CD8-positive, alpha-beta memory T cell (primary cell): ENCODE results near the gene SS18L1. TPM values are rescaled to one million over a fixed set of nuclear protein-coding genes. Genes with fewer than 3 reads are reported as not detected.
A peak's percentile ranks its signal among the peaks of the same experiment; 100 is the strongest.

Experiments used
- CTCF ChIA-PET: fragments of 350-600 bp; sonication (Branson Sonifier 250); formaldehyde crosslinking; loops from one replicate; lab custom pipeline; 2021; ENCODE audit warnings: antibody characterized with exemption; lab: Charles Lee
- POLR2A ChIA-PET: fragments of 350-600 bp; sonication (Branson Sonifier 250); formaldehyde crosslinking; loops from one replicate; lab custom pipeline; 2021; ENCODE audit warnings: antibody characterized with exemption; lab: Charles Lee
- DNase-seq, 5 donors: peaks; one replicate each; pipeline versions ENCODE4 v3.0.0 to v3.0.0-alpha.2; 2020 to 2022; ENCODE audit warnings: mixed read lengths in 1 of 5
- H3K27ac ChIP-seq: one replicate; pipeline ENCODE4 v1.7.0; 2013; ENCODE audit warnings: low read depth, mild to moderate bottlenecking, low read length, moderate library complexity
- H3K27me3 ChIP-seq: 2 replicates; pipeline ENCODE4 v1.7.0; 2013; ENCODE audit warnings: low read length, mild to moderate bottlenecking; ENCODE audit not compliant: insufficient read depth, poor library complexity, severe bottlenecking
- H3K36me3 ChIP-seq: 2 replicates; pipeline ENCODE4 v1.7.0; 2013; ENCODE audit warnings: mild to moderate bottlenecking, low read length, moderate library complexity; ENCODE audit not compliant: insufficient read depth
- H3K4me1 ChIP-seq: 2 replicates; pipeline ENCODE4 v1.7.0; 2013; ENCODE audit warnings: mild to moderate bottlenecking, low read length, moderate library complexity; ENCODE audit not compliant: insufficient read depth
- H3K4me3 ChIP-seq: 2 replicates; pipeline ENCODE4 v1.7.0; 2013; ENCODE audit warnings: mild to moderate bottlenecking, low read length
- H3K9me3 ChIP-seq: 2 replicates; pipeline ENCODE4 v1.7.0; 2013; ENCODE audit warnings: mild to moderate bottlenecking, low read length
- H3K27ac Mint-ChIP-seq, 8 donors: one replicate each; pipeline ENCODE4 v1.8.0; 2020 to 2021; ENCODE audit warnings: mixed read lengths in 8 of 8, mild to moderate bottlenecking in 6 of 8, inconsistent platforms in 3 of 8, moderate library complexity in 3 of 8
- H3K27me3 Mint-ChIP-seq, 2 donors: one replicate each; pipeline ENCODE4 v1.8.0; 2020 to 2021; ENCODE audit warnings: mixed read lengths in 2 of 2, mild to moderate bottlenecking in 1 of 2, moderate library complexity in 1 of 2
- H3K36me3 Mint-ChIP-seq, 3 donors: one replicate each; pipeline ENCODE4 v1.8.0; 2020 to 2021; ENCODE audit warnings: mixed read lengths in 3 of 3, inconsistent platforms in 1 of 3, mild to moderate bottlenecking in 1 of 3
- H3K4me1 Mint-ChIP-seq, 3 donors: one replicate each; pipeline ENCODE4 v1.8.0; 2020 to 2021; ENCODE audit warnings: mixed read lengths in 3 of 3, inconsistent platforms in 1 of 3, mild to moderate bottlenecking in 1 of 3
- H3K4me3 Mint-ChIP-seq, 7 donors: one replicate each; pipeline ENCODE4 v1.8.0; 2020 to 2021; ENCODE audit warnings: mixed read lengths in 7 of 7, mild to moderate bottlenecking in 6 of 7, moderate library complexity in 4 of 7, inconsistent platforms in 2 of 7
- H3K9me3 Mint-ChIP-seq, 5 donors: one replicate each; pipeline ENCODE4 v1.8.0; 2020 to 2022; ENCODE audit warnings: mixed read lengths in 5 of 5, mild to moderate bottlenecking in 3 of 5, moderate library complexity in 2 of 5, inconsistent platforms in 1 of 5
- polyA plus RNA-seq: library from polyadenylated mRNA; unstranded; fragments of 300-500 nt; fragmentation: Illumina TruSeq; gene quantifications from one replicate; pipeline ENCODE4 v1.2.3, GENCODE V29; 2021
- total RNA-seq, 2 experiments: library from RNA; stranded (reverse); gene quantifications; one replicate each; pipeline ENCODE4 v1.2.3, GENCODE V29; 2021

The SS18L1 gene
- total and polyA plus RNA-seq, 3 experiments from 2014 or later, result 0.86 to 18.5 (median 16.9) TPM

DNA sequence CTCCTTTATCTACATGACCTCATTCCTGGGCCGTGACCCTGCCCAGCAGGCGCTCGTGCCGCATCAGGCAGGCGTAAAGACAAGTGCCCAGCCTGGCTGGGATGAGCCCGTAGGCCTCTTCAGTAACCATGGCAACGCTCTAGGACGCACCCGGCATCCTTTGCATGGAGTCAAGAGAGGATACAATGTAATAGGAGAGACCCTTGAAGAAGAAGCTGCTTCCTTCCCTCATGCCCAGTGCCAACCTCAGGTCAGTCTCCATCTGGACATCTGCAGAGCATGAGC is 26.3 kb upstream of the SS18L1 start:
- Histone ChIP-seq H3K4me3 (peak overlapping the region; percentile 36), H3K27ac (no peak overlapping the region), H3K4me1 (peaks cover 41% of the 10 kb centered on the region), H3K27me3 (no peaks in the 10 kb centered on the region), H3K9me3 (peaks cover 8% of the 10 kb centered on the region), H3K36me3 (no peaks in the 10 kb centered on the region)
- Mint-ChIP-seq H3K9me3 (peaks cover 0 to 37% (median 30%) of the 10 kb centered on the region in 5 donors), H3K36me3 (peaks cover 0 to 4% (median 3%) of the 10 kb centered on the region in 3 donors), H3K27me3 (peaks cover 0 to 8% of the 10 kb centered on the region in 2 donors), H3K4me1 (peaks cover 28 to 47% (median 32%) of the 10 kb centered on the region in 3 donors), H3K4me3 (peak overlapping the region; percentile 38 to 81 (median 67)), H3K27ac (peak overlapping the region; percentile 67 to 98 (median 94))
- DNase-seq, result no peak
- POLR2A ChIA-PET, result interaction anchor here (1.2 kb wide), 1 partner anchor 51 kb away, joined by 7 read pairs; no protein-coding TSS in a partner anchor
- CTCF ChIA-PET, result interaction anchor here (0.7 to 1.8 kb wide), 3 partner anchors 20 to 77 kb away, joined by 3 to 6 read pairs (median 4); no protein-coding TSS in a partner anchor

DNA sequence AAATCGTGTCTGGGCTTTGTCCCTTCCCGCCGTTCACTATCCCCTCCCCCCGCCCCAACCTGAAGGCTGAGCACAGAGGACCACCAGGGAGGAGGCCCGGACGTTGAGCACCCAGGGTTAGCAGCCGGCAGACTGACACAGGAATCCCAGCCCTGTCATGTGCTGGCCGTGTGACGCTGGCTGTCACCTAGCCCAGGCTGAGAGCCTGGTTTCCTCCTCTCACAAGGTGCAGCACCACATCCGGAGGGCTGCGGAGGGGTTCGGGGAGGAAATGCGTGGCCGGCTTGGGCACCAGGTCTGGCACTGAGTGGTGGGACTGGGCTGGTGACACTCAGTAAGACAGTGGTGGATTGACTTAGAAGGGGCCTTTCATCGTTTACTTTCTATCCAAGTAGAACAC is 25.9 kb upstream of the SS18L1 start:
- ChIA-PET CTCF (interaction anchor here (0.7 to 1.8 kb wide), 3 partner anchors 20 to 77 kb away, joined by 3 to 6 read pairs (median 4); no protein-coding TSS in a partner anchor), POLR2A (interaction anchor here (1.2 kb wide), 1 partner anchor 51 kb away, joined by 7 read pairs; no protein-coding TSS in a partner anchor)
- Mint-ChIP-seq H3K36me3 (peaks cover 0 to 4% (median 3%) of the 10 kb centered on the region in 3 donors), H3K27me3 (peaks cover 0 to 6% of the 10 kb centered on the region in 2 donors), H3K27ac (peak overlapping the region; percentile 67 to 98 (median 94)), H3K4me1 (peaks cover 28 to 47% (median 32%) of the 10 kb centered on the region in 3 donors), H3K4me3 (peak overlapping the region; percentile 38 to 81 (median 67)), H3K9me3 (peaks cover 0 to 33% (median 27%) of the 10 kb centered on the region in 5 donors)
- H3K9me3 ChIP-seq, result peaks cover 4% of the 10 kb centered on the region
- peak overlapping the region; percentile 33 for H3K27ac ChIP-seq
- H3K4me3 ChIP-seq, result peak overlapping the region; percentile 36
- peaks cover 41% of the 10 kb centered on the region for H3K4me1 ChIP-seq
- DNase-seq, result peak; percentile 82 to 93 (median 91)
- H3K27me3 ChIP-seq, result no peaks in the 10 kb centered on the region
- H3K36me3 ChIP-seq, result no peaks in the 10 kb centered on the region

DNA sequence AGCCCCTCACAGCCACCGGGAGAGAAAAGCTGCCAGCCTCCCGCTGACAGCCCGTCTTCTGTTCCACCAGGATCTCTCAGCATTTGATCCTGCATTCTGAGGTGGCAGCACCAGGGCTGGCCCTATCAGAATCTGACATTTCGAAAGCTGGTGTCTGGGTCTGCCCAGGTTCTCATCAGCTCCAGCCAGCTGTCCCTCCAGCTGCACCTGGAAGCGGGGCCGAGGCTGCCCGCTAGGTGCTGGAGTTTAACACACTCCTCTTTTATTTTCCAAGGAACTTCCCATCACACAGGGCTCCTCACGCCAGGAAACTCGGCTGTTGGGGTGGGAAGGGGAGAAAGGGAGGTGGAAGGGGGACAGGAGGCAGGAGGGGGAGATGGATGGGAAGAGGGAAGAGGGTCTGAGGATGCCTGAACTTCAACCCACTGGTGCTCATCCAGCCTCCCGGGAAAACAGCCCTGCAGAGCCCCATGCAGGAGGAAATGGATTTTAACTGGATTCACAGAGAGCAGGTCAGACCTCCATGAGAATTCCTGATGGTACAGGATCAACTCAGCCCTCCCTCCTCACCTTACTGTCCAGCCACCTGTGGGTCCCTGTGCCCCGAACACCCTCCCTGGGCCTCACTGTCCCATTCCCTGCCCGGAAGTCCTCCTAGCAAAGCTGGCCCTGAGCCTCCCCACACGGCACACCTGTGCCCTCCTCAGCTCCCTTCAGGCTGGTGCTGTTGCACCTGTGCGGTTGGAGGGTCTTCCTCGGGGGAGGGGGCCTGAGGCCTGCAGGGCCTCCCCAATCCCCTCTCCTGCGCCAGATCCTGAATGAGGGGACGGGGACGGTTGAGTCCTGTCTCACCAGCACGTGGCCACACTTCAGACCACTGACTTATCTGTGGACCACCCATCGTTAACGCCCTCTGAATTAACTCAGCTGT is 25.2 kb upstream of the SS18L1 start:
- Mint-ChIP-seq H3K36me3 (peaks cover 0 to 3% (median 0%) of the 10 kb centered on the region in 3 donors), H3K9me3 (peaks cover 0 to 28% (median 22%) of the 10 kb centered on the region in 5 donors), H3K4me3 (peak overlapping the region; percentile 38 to 81 (median 67)), H3K4me1 (peaks cover 30 to 50% (median 34%) of the 10 kb centered on the region in 3 donors), H3K27me3 (peaks cover 0 to 3% of the 10 kb centered on the region in 2 donors), H3K27ac (peak overlapping the region; percentile 67 to 98 (median 94))
- H3K27me3 ChIP-seq, result no peaks in the 10 kb centered on the region
- H3K9me3 ChIP-seq, result no peaks in the 10 kb centered on the region
- CTCF ChIA-PET, result interaction anchor here (0.7 to 1.8 kb wide), 3 partner anchors 19 to 78 kb away, joined by 3 to 6 read pairs (median 4); no protein-coding TSS in a partner anchor
- H3K36me3 ChIP-seq, result no peaks in the 10 kb centered on the region
- no peak for DNase-seq
- peaks cover 44% of the 10 kb centered on the region for H3K4me1 ChIP-seq
- POLR2A ChIA-PET, result interaction anchor here (1.2 kb wide), 2 partner anchors 52 to 64 kb away, joined by 3 to 7 read pairs; partner anchors contain the start of gene MTG2
- H3K4me3 ChIP-seq, result peak overlapping the region; percentile 15
- peak overlapping the region; percentile 33 for H3K27ac ChIP-seq

DNA sequence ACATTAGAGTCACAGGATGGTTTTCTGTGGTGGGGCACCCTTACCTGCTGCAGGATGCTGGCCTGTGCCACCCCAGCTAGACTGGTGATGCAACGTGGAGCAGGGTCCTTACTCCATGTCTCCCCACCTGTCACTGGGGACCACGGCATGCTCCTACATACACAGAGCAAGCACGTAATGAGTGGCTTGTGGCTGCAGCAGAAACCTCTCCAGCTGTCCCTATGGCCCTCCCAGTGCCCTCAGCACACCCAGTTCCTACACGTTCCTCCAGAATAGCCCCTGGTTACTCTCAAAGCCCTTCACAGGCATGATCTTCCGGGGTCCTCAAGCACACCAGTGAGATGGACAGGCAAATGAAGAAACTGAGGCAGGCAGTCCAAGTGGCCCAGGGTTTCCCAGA is 24.5 kb upstream of the SS18L1 start:
- Histone ChIP-seq H3K27ac (no peak overlapping the region), H3K9me3 (no peaks in the 10 kb centered on the region), H3K4me1 (peaks cover 52% of the 10 kb centered on the region), H3K4me3 (no peak overlapping the region), H3K36me3 (peaks cover 5% of the 10 kb centered on the region), H3K27me3 (no peaks in the 10 kb centered on the region)
- Mint-ChIP-seq H3K27ac (peak overlapping the region; percentile 56 to 97 (median 93)), H3K4me1 (peaks cover 36 to 57% (median 41%) of the 10 kb centered on the region in 3 donors), H3K36me3 (peaks cover 0 to 8% (median 0%) of the 10 kb centered on the region in 3 donors), H3K27me3 (peaks cover 0 to 3% of the 10 kb centered on the region in 2 donors), H3K9me3 (peaks cover 0 to 21% (median 18%) of the 10 kb centered on the region in 5 donors), H3K4me3 (peak overlapping the region in 5 of 7 donors; percentile 1 to 60 (median 29))
- POLR2A ChIA-PET, result interaction anchor here (0.8 to 1.2 kb wide), 2 partner anchors 52 to 64 kb away, joined by 3 to 4 read pairs; partner anchors contain the start of gene MTG2
- no peak for DNase-seq
- CTCF ChIA-PET, result no interaction called here

DNA sequence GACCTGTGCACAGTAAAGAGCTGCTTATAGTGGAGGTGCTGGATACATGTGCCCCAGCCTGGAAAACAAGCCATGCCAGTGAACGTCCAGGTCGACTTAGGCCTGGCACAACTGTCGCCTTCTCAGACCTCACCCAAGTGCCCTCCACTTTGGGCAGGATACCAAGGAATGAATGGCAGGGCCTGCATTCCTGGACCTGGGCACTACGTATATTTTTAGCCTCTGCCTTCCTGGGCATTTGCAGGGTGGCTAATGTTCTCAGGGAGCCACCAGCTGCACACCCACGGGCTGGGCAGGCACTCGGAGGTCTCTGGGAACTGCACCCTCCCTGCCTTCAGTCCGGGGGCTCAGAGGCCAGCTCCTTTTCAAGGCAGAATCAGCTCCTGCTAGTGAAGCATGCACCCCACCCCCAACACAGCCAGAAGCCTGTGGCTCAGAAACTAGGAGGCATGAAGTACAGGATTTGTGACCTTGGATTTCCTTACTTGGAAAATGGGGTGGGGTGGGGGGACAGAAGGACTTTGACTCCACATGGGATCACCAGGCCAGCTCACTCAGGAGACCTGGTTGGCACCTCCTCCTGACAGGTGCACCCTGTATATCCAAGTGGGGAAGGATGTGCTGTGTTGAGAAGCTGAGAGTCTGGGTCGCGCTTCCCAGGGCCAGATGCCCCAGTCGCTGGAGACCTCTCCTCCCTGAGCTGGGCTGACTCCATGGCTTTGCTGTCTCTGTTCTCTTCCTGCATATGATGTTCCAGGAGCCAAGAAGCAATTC is 23.8 kb upstream of the SS18L1 start:
- Histone ChIP-seq H3K36me3 (peaks cover 7% of the 10 kb centered on the region), H3K27ac (no peak overlapping the region), H3K4me3 (no peak overlapping the region), H3K9me3 (no peaks in the 10 kb centered on the region), H3K4me1 (peaks cover 57% of the 10 kb centered on the region), H3K27me3 (no peaks in the 10 kb centered on the region)
- peaks cover 0 to 15% (median 0%) of the 10 kb centered on the region in 3 donors for H3K36me3 Mint-ChIP-seq
- CTCF ChIA-PET, result interaction anchor here (1.6 kb wide), 1 partner anchor 58 kb away, joined by 3 read pairs; no protein-coding TSS in a partner anchor
- H3K27ac Mint-ChIP-seq, result peak overlapping the region; percentile 56 to 97 (median 93)
- DNase-seq, result no peak
- H3K4me1 Mint-ChIP-seq, result peaks cover 42 to 64% (median 47%) of the 10 kb centered on the region in 3 donors
- POLR2A ChIA-PET, result interaction anchor here (0.8 to 1.2 kb wide), 2 partner anchors 53 to 63 kb away, joined by 3 to 4 read pairs; partner anchors contain the start of gene MTG2
- peaks cover 0 to 18% (median 13%) of the 10 kb centered on the region in 5 donors for H3K9me3 Mint-ChIP-seq
- peaks cover 0 to 3% of the 10 kb centered on the region in 2 donors for H3K27me3 Mint-ChIP-seq
- peak overlapping the region in 5 of 7 donors; percentile 12 to 90 (median 44) for H3K4me3 Mint-ChIP-seq

DNA sequence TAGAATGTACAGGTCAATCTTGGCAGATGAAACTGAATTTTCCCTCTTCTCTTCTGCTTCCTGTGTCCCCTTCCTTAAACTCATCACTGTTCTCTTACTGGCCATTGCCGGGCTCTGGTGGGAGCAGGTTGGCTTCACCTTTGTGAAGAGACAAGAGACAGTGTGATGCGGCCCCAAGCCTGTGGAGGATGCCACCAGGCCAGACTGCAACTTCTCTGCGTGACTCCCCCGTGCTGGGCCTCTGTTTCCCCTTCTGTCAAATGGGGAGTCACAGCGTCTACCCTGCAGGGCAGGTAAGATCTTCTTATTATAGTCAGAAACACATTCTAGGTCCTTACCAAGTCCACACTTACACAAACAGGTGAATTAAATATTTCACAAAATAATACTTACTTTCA is 23.2 kb upstream of the SS18L1 start:
- peaks cover 45 to 69% (median 51%) of the 10 kb centered on the region in 3 donors for H3K4me1 Mint-ChIP-seq
- DNase-seq, result no peak
- CTCF ChIA-PET, result interaction anchor here (1.6 to 2.3 kb wide), 5 partner anchors 15 to 109 kb away, joined by 3 to 9 read pairs (median 7); partner anchors contain the start of gene TAF4
- peaks cover 3 to 21% (median 3%) of the 10 kb centered on the region in 3 donors for H3K36me3 Mint-ChIP-seq
- peak overlapping the region in 7 of 8 donors; percentile 11 to 97 (median 95) for H3K27ac Mint-ChIP-seq
- POLR2A ChIA-PET, result interaction anchor here (0.6 to 3.2 kb wide), 3 partner anchors 10 to 1509 kb away, joined by 3 to 61 read pairs (median 4); partner anchors contain the start of gene TAF4
- Histone ChIP-seq H3K4me3 (no peak overlapping the region), H3K36me3 (peaks cover 7% of the 10 kb centered on the region), H3K27me3 (no peaks in the 10 kb centered on the region), H3K27ac (no peak overlapping the region), H3K9me3 (no peaks in the 10 kb centered on the region), H3K4me1 (peaks cover 57% of the 10 kb centered on the region)
- peaks cover 0 to 13% (median 10%) of the 10 kb centered on the region in 5 donors for H3K9me3 Mint-ChIP-seq
- peaks cover 0 to 3% of the 10 kb centered on the region in 2 donors for H3K27me3 Mint-ChIP-seq
- H3K4me3 Mint-ChIP-seq, result peak overlapping the region; percentile 12 to 90 (median 44)
